ENCODE results near the gene VWDE.

DNA sequence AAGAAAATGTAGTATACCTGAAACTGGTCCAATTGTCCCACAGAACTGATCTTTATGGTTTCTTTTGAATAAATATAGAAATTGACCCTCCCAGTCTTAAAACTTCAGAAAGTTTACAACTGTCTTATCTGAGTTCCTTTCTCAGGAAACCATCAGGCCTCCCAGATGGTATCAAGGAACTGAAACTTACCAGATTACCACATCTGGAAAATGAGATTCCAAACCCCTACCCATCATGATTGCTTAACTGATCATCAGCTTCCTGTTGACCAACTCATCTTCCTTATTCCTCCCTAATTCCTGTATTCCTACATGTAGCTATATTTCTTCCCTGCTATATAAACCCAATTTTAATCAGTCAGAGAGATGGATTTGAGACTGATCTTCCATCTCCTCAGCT lies 5.5 kb downstream of the VWDE start:
- TF ChIP-seq, protein P1, sequence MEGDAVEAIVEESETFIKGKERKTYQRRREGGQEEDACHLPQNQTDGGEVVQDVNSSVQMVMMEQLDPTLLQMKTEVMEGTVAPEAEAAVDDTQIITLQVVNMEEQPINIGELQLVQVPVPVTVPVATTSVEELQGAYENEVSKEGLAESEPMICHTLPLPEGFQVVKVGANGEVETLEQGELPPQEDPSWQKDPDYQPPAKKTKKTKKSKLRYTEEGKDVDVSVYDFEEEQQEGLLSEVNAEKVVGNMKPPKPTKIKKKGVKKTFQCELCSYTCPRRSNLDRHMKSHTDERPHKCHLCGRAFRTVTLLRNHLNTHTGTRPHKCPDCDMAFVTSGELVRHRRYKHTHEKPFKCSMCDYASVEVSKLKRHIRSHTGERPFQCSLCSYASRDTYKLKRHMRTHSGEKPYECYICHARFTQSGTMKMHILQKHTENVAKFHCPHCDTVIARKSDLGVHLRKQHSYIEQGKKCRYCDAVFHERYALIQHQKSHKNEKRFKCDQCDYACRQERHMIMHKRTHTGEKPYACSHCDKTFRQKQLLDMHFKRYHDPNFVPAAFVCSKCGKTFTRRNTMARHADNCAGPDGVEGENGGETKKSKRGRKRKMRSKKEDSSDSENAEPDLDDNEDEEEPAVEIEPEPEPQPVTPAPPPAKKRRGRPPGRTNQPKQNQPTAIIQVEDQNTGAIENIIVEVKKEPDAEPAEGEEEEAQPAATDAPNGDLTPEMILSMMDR (IDR thresholded peaks at IDR 0.05) = no peak
- no peak for TF ChIP-seq POLR2A (IDR thresholded peaks at IDR 0.05)

Measured in gastroesophageal sphincter (tissue), 3 donors.